Heart left ventricle (tissue), 16 donors: ENCODE measurements around the gene LONP1. TPM values are rescaled to one million over a fixed set of nuclear protein-coding genes. Genes with fewer than 3 reads are reported as not detected.

Experiments
- ATAC-seq, 4 donors: fragments of 200-7000 bp; cut with Tn5 transposase; one replicate each; pipeline ENCODE4 v1.9.1; 2020 to 2022; ENCODE audit warnings: moderate library complexity in 4 of 4, mild to moderate bottlenecking in 3 of 4, moderate number of reproducible peaks in 1 of 4
- DNase-seq, 5 donors: peaks; one replicate each; pipeline ENCODE4 v3.0.0-alpha.2; 2020
- H3K27ac ChIP-seq, 12 donors: fragments of 200-600 bp; sonication (generic) in 4 of 12; one replicate each; pipeline versions ENCODE4 v1.5.0 to v1.8.0; 2016 to 2022; ENCODE audit warnings: mild to moderate bottlenecking in 2 of 12
- H3K27me3 ChIP-seq, 9 donors: fragments of 200-600 bp; sonication (generic) in 2 of 9; one replicate each; pipeline versions ENCODE4 v1.5.1 to v1.8.0; 2016 to 2022; ENCODE audit warnings: mild to moderate bottlenecking in 3 of 9
- H3K36me3 ChIP-seq, 9 donors: fragments of 200-600 bp; sonication (generic) in 2 of 9; one replicate each; pipeline versions ENCODE4 v1.5.0 to v1.8.0; 2018 to 2022; ENCODE audit warnings: mild to moderate bottlenecking in 2 of 9
- H3K4me1 ChIP-seq, 12 donors: fragments of 200-600 bp; sonication (generic) in 4 of 12; one replicate each; pipeline versions ENCODE4 v1.5.0 to v1.8.0; 2016 to 2022; ENCODE audit warnings: mild to moderate bottlenecking in 3 of 12
- H3K4me3 ChIP-seq, 12 donors: fragments of 200-600 bp; sonication (generic) in 4 of 12; one replicate each; pipeline versions ENCODE4 v1.5.0 to v1.8.0; 2017 to 2022; ENCODE audit warnings: mild to moderate bottlenecking in 9 of 12, moderate library complexity in 4 of 12
- H3K9me3 ChIP-seq, 12 donors: fragments of 200-600 bp; sonication (generic) in 4 of 12; one replicate each; pipeline versions ENCODE4 v1.5.0 to v1.8.0; 2016 to 2022; ENCODE audit warnings: mild to moderate bottlenecking in 1 of 12
- POLR2A ChIP-seq, 2 donors: fragments of 450-650 bp; IDR thresholded peaks; one replicate each; pipeline ENCODE4 v1.6.1; 2017; ENCODE audit warnings: antibody characterized with exemption in 2 of 2, mild to moderate bottlenecking in 2 of 2, moderate library complexity in 2 of 2
- WGBS, 4 donors: extraction: QIAGEN DNeasy Blood & Tissue Kit in 2 of 4; methylation state at CpG; one replicate each; pipeline versions ENCODE4 v1.1.5 to v1.1.7; 2013 to 2018; 5-methylcytosine and 5-hydroxymethylcytosine counted together
- intact Hi-C, 10 donors: fragments of 100-400 bp; cut with DNase I; formaldehyde crosslinking; loops; one replicate each; pipeline versions ENCODE4 v1.11.1 to v1.14.2; 2022
- polyA plus RNA-seq, 2 donors: library from polyadenylated mRNA; stranded (reverse); fragments of 200-250 nt; gene quantifications; one replicate each; pipeline ENCODE4 v1.2.3, GENCODE V29; 2013
- total RNA-seq, 9 donors: library from RNA; depleted of rRNA in 2 of 9; stranded (reverse); fragments of >200 nt in 2 of 9; fragmentation: NEBNext Ultra II Directional in 3 of 9; extraction: Animal tissue kit (Norgen Biotek cat#: 25700) in 3 of 9; gene quantifications; one replicate each; pipeline versions ENCODE4 v1.1.0 to v1.2.4, GENCODE V29; 2016 to 2023
- TF ChIP-seq, protein P1 (sequence below), 12 donors: fragments of 200-600 bp; sonication (generic) in 4 of 12; IDR thresholded peaks; one replicate each; pipeline versions ENCODE4 v1.5.0 to v1.8.0; 2018 to 2022; ENCODE audit warnings: antibody characterized with exemption in 12 of 12, mild to moderate bottlenecking in 5 of 12
- donor health status: ischemic (EF 13 %, LVEDD 7.1; RV severe dilation, severe dysfunction).
- donor health status: healthy with polysubstance abuse.
- donor health status: DM: no; HTN: yes; CAD: no.
- donor health status: DM: no; HTN: no; CAD: no.
- donor health status: ischemic (EF 25% LVEDD 6.9; RV normal size, moderate dysfunction).
- donor health status: ischemic (EF 25% LVEDD 5.7; RV mildly dilated, moderate dysfunction).
- donor health status: healthy.
- donor health status: DM: yes; HTN: yes; CAD: no.
- donor health status: ischemic (EF 35%, LVEDD 5.7; RV mildly dilated, moderate dysfunction).
- donor health status: nonischemic (EF 11% LVEDD 7.7; RV severe dilation, severe dysfunction).
- donor health status: DM: yes; HTN: yes; CAD: no.
- donor health status: PGD.
- donor health status: ischemic (EF 29% LVEDD 5.4; RV normal size, mild dysfunction).
- donor health status: nonischemic (EF 23%, LVEDD 6.1; RV moderate dilation, normal function).

LONP1 gene
- total and polyA plus RNA-seq, 11 donors: 61.2 to 123 (median 94.6) TPM

DNA sequence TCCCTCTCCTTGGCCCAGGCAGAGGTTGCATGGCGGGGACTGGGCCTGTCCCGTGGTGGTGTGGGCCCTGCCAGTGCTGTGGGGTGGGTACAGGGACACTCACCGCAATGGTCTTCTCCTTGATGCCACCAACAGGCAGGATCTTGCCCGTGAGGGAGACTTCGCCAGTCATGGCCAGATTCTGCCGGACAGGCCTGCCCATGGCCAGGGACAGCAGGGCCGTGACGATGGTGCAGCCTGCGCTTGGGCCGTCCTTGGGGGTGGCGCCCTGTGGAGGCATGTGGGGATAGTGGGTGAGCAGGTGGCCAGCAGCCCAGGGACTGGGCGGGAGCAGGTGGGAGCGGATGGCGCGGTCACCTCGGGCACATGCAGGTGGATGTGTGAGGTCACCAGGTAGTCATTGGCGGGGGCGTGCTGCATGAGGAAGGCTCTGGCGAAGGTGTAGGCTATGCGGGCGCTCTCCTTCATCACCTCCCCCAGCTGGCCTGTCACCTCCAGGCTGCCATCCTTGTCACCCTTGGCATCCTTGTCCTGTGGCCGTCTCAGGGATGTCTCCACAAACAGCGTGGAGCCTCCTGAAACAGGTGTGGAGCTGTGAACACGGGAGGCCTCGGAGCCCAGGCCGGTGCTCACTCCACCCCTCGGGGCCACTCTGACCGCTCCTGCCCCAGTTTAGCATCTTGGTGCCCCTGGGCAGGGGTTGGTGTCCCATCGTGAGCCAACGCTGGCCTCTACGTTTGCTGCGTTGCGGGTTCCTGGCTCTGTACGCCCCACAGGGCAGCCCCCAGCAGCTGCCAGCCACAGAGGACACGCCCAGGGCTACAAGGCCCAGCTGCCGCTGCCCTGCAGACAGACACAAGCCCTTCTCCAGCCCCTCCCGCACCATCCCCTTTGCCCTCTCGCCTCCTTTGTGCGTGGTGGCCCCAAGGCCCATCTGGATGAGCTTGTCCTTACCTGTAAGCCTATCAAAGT is 26.5 kb downstream of the LONP1 start:
- H3K27ac ChIP-seq: no peak overlapping the region
- intact Hi-C loops: loop anchor here in 3 of 10 donors (2.0 to 5.0 kb wide), 3 partner anchors 27 to 209 kb away; partner anchors contain the start of genes CATSPERD (in 1 of the 3), LONP1 (in 1 of the 3), NDUFA11 (in 1 of the 3) and SAFB (in 1 of the 3)
- peaks cover 4 to 40% (median 21%) of the 10 kb centered on the region in 12 donors for H3K4me1 ChIP-seq
- no peaks in the 10 kb centered on the region for H3K27me3 ChIP-seq
- DNase-seq: peak in 1 of 5 donors; percentile 31
- H3K36me3 ChIP-seq: peaks cover 0 to 66% (median 61%) of the 10 kb centered on the region in 9 donors
- 86 to 90% (median 88%) methylated on average over 33 to 39 of the region's 39 CpGs for WGBS, 4 donors
- ATAC-seq: no peak
- no peaks in the 10 kb centered on the region for H3K9me3 ChIP-seq
- no peak overlapping the region for H3K4me3 ChIP-seq
- TF ChIP-seq POLR2A (IDR thresholded peaks at IDR 0.05): no peak
- TF ChIP-seq, protein P1, sequence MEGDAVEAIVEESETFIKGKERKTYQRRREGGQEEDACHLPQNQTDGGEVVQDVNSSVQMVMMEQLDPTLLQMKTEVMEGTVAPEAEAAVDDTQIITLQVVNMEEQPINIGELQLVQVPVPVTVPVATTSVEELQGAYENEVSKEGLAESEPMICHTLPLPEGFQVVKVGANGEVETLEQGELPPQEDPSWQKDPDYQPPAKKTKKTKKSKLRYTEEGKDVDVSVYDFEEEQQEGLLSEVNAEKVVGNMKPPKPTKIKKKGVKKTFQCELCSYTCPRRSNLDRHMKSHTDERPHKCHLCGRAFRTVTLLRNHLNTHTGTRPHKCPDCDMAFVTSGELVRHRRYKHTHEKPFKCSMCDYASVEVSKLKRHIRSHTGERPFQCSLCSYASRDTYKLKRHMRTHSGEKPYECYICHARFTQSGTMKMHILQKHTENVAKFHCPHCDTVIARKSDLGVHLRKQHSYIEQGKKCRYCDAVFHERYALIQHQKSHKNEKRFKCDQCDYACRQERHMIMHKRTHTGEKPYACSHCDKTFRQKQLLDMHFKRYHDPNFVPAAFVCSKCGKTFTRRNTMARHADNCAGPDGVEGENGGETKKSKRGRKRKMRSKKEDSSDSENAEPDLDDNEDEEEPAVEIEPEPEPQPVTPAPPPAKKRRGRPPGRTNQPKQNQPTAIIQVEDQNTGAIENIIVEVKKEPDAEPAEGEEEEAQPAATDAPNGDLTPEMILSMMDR (IDR thresholded peaks at IDR 0.05): no peak

DNA sequence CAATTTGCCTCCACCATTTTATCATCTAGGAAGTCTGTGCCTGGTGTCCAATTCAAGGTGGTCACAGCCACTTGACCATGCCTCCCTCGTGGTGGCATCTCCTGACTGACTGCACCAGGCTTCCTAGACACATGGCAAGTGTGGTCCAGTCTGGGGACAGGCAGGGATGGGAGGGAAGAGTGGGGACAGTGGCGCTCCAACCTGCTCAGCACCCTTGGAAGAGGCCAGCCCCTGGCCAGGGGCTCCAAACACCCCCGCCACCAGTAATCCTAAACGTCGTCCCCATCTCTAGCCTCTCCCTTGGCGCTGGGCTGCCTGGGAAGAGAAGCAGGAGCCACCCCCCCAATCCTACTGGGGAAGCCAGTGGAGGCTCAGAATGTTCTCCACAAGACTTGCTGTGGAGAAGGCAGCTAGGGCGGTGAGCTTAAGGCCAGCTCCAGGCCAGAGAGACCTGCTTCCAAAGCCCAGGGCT is 27.2 kb downstream of the LONP1 start:
- H3K36me3 ChIP-seq: peaks cover 0 to 59% (median 55%) of the 10 kb centered on the region in 9 donors
- no peaks in the 10 kb centered on the region for H3K9me3 ChIP-seq
- no peak for DNase-seq
- 67 to 76% (median 69%) methylated on average over 5 to 7 of the region's 7 CpGs for WGBS, 4 donors
- no peak for ATAC-seq
- intact Hi-C loops: loop anchor here in 3 of 10 donors (2.0 to 5.0 kb wide), 3 partner anchors 28 to 210 kb away; partner anchors contain the start of genes CATSPERD (in 1 of the 3), LONP1 (in 1 of the 3), NDUFA11 (in 1 of the 3) and SAFB (in 1 of the 3)
- no peak overlapping the region for H3K27ac ChIP-seq
- H3K4me3 ChIP-seq: no peak overlapping the region
- no peak for TF ChIP-seq POLR2A (IDR thresholded peaks at IDR 0.05)
- TF ChIP-seq, protein P1 (IDR thresholded peaks at IDR 0.05): no peak
- H3K4me1 ChIP-seq: peaks cover 4 to 40% (median 21%) of the 10 kb centered on the region in 12 donors
- no peaks in the 10 kb centered on the region for H3K27me3 ChIP-seq

DNA sequence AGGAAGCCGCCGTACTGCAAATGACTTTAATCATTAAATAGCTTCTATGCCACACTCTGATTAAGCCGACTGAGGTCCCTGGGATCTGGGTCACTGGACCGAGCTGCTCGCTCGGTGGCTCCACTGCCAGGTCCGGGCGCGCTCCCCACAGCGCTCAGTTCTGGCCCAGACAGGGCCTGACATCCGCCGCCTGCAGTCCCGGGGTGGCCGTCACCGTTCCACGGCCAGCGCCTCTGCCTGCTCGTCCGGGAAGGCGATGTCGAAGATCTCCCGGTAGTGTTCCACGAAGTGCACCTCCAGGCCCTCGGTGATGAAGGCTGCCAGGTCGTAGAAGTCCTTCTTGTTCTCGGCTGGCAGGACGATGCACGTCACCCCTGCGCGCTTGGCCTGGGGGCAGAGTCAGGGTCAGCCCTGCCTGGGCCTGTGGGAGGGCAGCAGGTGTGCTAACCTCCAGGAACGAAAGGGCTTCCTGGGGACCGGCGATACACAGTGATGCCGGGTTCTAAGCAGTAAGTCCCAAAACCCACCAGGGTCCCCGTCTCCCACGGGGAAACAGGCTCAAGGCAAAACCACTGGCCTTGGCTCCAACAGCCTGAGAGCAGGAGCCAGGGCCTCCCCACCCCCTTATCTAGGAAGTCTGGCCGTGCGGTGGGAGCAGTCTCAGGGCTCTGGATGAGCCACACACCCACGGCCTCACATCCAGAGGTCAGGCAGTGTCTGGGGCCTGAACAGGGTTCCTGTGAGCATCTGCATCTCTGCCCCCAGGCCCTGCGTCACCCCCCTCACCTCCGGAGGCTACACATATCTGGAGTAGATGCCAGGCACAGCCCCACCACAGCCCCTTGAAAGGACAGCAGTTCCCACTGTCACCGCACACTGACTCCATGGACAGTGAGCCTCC is 27.9 kb downstream of the LONP1 start:
- no peaks in the 10 kb centered on the region for H3K27me3 ChIP-seq
- no peaks in the 10 kb centered on the region for H3K9me3 ChIP-seq
- intact Hi-C loops: loop anchor here in 4 of 10 donors (2.0 to 5.0 kb wide), 3 partner anchors 29 to 210 kb away; partner anchors contain the start of genes CATSPERD (in 2 of the 4), LONP1 (in 2 of the 4), NDUFA11 (in 1 of the 4) and SAFB (in 1 of the 4)
- peak overlapping the region; percentile 67 to 95 (median 86) for H3K27ac ChIP-seq
- H3K4me1 ChIP-seq: peaks cover 4 to 47% (median 25%) of the 10 kb centered on the region in 12 donors
- no peak for ATAC-seq
- 55 to 64% (median 61%) methylated on average over 21 to 42 of the region's 42 CpGs for WGBS, 4 donors
- H3K4me3 ChIP-seq: peak overlapping the region in 11 of 12 donors; percentile 48 to 91 (median 79)
- H3K36me3 ChIP-seq: peaks cover 0 to 57% (median 54%) of the 10 kb centered on the region in 9 donors
- TF ChIP-seq, protein P1 (IDR thresholded peaks at IDR 0.05): no peak
- TF ChIP-seq POLR2A (IDR thresholded peaks at IDR 0.05): no peak
- peak in 1 of 5 donors; percentile 35 for DNase-seq
